ENCODE measurements around the gene RBM17. TPM values are rescaled to one million over a fixed set of nuclear protein-coding genes. Genes with fewer than 3 reads are reported as not detected.

The RBM17 gene
- total RNA-seq, 1 experiment from 2014 or later, result 124 TPM

GRCh38 chr10:6068422-6068821 is 20.4 kb upstream of the RBM17 start:
- no peaks in the 10 kb centered on the region; a peak in 1 of 7 replicates for H3K36me3 Mint-ChIP-seq (ENCODE audit: insufficient read depth in 1 of 3, low read depth in 3 of 3)

More at GRCh38 chr10:6068422-6068821, 20.4 kb upstream of the RBM17 start:
- Histone ChIP-seq H3K18ac (ENCODE audit: insufficient read length, low read depth, low read length) (no peak overlapping the region), H3K56ac (ENCODE audit: insufficient read length, low read depth, low read length) (no peak overlapping the region), H2BK20ac (ENCODE audit: low read depth, low read length, poor library complexity, severe bottlenecking) (no peak overlapping the region), H3K23ac (ENCODE audit: insufficient read length, low read depth, low read length) (no peak overlapping the region), H3K4me2 (ENCODE audit: insufficient read depth, insufficient read length, low read length) (no peak overlapping the region), H3K27ac (ENCODE audit: insufficient read length, low read depth, low read length) (no peak overlapping the region), H3K14ac (ENCODE audit: insufficient read depth, low read length) (no peak overlapping the region; the same call in 1 of the 2 replicates), H4K5ac (ENCODE audit: insufficient read length, low read depth, low read length) (no peak overlapping the region), H2BK120ac (ENCODE audit: low read depth, low read length, poor library complexity, severe bottlenecking) (no peak overlapping the region), H4K8ac (replicated peaks; ENCODE audit: insufficient read length, low read depth, low read length) (no peak overlapping the region), H2AFZ (ENCODE audit: low read length) (no peak overlapping the region), H2BK15ac (ENCODE audit: low read depth, low read length) (no peak overlapping the region), H2BK5ac (ENCODE audit: insufficient read length, low read length) (no peak overlapping the region), H4K20me1 (ENCODE audit: control insufficient read depth, insufficient read depth, insufficient read length) (no peaks in the 10 kb centered on the region), H3K27me3 (ENCODE audit: insufficient read depth, low read length) (no peaks in the 10 kb centered on the region; the same call in none of the 2 replicates), H3K79me1 (ENCODE audit: insufficient read depth, low read depth, low read length, poor library complexity, severe bottlenecking) (no peaks in the 10 kb centered on the region), H3K79me2 (ENCODE audit: insufficient read depth, low read length) (no peaks in the 10 kb centered on the region), H4K91ac (ENCODE audit: insufficient read length, low read depth, low read length) (no peak overlapping the region), H3K4ac (ENCODE audit: low read depth, low read length) (no peak overlapping the region), H3K9ac (ENCODE audit: extremely low read depth, insufficient read length, low read length) (no peak overlapping the region), H3K23me2 (ENCODE audit: insufficient read length, low read depth, low read length, poor library complexity, severe bottlenecking) (no peaks in the 10 kb centered on the region), H3K9me3 (ENCODE audit: control insufficient read depth, low read depth, low read length) (no peaks in the 10 kb centered on the region), H3T11ph (ENCODE audit: low read length) (no peak overlapping the region), H2AK5ac (ENCODE audit: insufficient read length, low read length) (no peak overlapping the region), H2BK12ac (ENCODE audit: insufficient read length, low read depth, low read length) (no peak overlapping the region), H3K4me1 (ENCODE audit: insufficient read depth, low read length) (no peaks in the 10 kb centered on the region)
- Mint-ChIP-seq H3K4me3 (no peak overlapping the region), H3K4me1 (peaks cover 4 to 6% of the 10 kb centered on the region in 2 experiments), H3K27ac (no peak overlapping the region; a peak in 1 of 7 replicates), H3K9me3 (peaks cover 0 to 3% of the 10 kb centered on the region in 2 experiments; a peak in 3 of 5 replicates), H3K27me3 (ENCODE audit: low read depth) (no peaks in the 10 kb centered on the region)
- DNase-seq, result no peak
- no peak for TF ChIP-seq CTCF (conservative IDR thresholded peaks at IDR 0.05)
- WGBS (ENCODE audit: extremely low coverage, insufficient read length, low lambda C conversion rate), result no CpG with 5 or more reads among the region's 8 CpGs
